LHCN-M2 (cell line): ENCODE data around the gene GSTM5. TPM values are rescaled to one million over a fixed set of nuclear protein-coding genes. Genes with fewer than 3 reads are reported as not detected.
"Not testable (repeated sequence)": the region's sequence is repeated elsewhere in the genome, so short reads cannot be mapped to it uniquely, and the experiment has no call there.

Experiments
- DNase-seq: peaks from one replicate; pipeline ENCODE4 v3.0.0-alpha.2; 2012; ENCODE audit warnings: low read depth
- total RNA-seq: library from RNA; depleted of rRNA; stranded (reverse); fragments of >200 nt; gene quantifications from 2 replicates; pipeline ENCODE4 v1.2.3, GENCODE V29; 2014

GSTM5 gene
- total RNA-seq, 1 experiment from 2014 or later, result not detected

GRCh38 chr1:109728870-109729269, 16.8 kb downstream of the GSTM5 start:
- DNase-seq, result no peak

GRCh38 chr1:109730666-109731065, 18.6 kb downstream of the GSTM5 start:
- DNase-seq, result no peak

GRCh38 chr1:109732390-109732881, 20.4 kb downstream of the GSTM5 start:
- no peak for DNase-seq

DNA sequence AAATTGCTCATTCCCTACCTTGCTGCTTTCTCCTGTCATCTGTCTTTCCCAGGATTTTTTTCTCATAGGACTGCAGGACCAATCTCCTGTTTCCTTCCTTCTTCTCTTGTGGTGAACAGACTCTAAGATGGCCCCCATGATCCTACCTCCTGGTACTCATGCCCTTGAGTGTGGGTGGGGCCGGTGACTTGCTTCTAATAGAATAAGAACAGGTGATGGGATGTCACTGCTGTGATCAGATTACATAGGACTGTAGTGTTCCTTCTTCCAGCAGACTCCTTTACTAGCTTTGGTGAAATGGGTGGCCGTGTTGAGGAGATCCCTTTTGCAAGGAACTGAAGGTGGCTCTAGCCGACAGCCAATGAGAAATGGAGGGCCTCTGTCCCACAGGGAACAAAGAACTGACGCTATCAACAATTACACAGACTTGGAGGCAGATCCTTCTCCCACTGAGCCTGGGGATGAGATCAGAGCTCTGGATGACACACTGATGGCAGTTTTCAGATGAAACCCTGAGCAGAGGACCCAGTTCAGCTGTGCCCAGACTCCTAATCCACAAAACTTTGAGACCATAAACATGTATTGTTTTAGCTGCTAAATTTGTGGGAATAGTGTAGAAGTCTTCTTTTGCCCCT, 21.3 kb downstream of the GSTM5 start:
- no peak for DNase-seq

DNA sequence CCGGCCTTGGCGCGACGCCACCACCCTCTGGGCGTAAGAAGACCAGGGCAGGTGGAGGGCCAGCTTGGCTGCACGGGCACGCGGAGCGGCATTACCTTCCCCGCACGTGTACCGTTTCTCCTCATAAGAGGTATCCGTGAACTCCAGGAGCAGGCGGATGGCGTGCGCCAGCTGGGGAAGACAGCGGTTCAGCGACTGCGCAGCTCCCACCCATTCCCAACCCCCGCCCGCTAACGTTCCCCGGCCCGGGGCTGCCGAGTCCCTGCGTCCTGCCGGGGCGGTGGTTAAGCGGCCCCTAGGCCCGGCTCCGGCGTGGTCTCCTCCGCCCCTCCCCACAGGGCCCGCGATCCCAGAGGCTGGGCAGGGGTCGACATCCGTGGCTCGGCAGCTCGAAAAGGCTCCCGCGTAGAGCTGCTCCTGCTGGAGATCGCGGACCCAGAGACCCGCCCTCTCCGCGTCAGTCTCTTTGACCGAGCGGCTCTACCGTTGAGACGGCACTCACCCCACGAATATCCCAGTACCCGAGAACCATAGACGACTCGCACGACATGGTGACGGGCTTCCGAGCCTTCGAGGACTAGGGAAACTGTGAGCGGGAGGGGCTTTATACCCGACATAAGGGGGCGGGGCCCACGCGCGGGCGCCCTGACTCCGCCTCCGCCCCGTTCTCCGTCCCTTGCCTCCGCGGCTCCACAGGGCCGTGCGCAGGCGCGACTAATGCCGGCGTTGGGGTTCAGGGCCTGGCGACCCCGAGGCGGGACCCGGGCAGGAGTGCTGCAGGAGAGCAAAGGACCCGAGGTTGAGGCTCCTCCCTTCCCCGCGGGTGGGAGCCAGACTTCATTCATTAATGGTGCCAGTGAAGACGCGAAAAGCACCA, 27.9 kb downstream of the GSTM5 start:
- peak; percentile 20 for DNase-seq

DNA sequence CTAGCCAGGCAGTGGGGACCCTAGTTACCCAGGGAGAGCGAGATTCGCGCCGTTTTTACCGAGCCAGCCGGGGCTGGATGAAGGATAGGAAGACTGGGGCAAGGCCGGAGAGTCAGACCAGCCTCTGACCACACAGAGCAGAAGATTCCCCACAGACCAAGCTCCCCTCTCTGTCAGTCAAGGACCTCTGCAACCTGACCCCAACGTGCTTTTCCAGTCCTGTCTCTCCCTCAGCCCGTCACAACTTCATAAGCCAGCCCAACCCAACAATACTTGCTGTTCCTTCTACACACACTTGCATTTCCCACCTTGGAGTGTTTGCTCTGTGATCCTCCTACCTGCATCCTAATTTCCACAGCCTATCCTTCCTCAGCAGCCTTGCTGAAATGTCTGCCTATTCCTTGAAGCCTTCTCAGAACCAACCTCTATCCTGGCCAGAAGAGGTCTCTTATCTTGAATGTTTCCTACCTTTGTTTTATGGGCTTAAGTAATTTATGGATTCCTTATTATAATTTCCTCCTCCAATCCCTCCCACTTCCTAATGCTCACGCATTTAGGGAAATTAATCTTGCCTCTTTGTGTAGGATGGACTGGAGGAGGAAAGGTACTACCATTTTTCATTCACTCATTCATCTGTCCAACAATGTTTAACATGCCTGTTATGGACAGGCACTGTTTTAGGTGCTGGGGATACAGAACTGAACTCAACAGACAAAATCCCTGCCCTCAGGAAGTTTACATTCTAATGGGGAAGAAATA, 28.7 kb downstream of the GSTM5 start, which contains the start of gene GSTM3:
TSS of gene GSTM3 (minus strand) at position 424 of the 759 bp plus-strand sequence. CDS start 751 bp downstream, outside the sequence.
- no peak for DNase-seq

DNA sequence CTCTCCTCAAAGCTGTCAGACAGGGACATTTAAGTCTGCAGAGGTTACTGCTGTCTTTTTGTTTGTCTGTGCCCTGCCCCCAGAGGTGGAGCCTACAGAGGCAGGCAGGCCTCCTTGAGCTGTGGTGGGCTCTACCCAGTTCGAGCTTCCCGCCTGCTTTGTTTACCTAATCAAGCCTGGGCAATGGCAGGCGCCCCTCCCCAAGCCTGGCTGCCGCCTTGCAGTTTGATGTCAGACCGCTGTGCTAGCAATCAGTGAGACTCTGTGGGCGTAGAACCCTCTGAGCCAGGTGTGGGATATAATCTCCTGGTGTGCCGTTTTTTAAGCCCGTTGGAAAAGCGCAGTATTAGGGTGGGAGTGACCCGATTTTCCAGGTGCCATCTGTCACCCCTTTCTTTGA, 36.3 kb downstream of the GSTM5 start:
- DNase-seq, result not testable (repeated sequence)

DNA sequence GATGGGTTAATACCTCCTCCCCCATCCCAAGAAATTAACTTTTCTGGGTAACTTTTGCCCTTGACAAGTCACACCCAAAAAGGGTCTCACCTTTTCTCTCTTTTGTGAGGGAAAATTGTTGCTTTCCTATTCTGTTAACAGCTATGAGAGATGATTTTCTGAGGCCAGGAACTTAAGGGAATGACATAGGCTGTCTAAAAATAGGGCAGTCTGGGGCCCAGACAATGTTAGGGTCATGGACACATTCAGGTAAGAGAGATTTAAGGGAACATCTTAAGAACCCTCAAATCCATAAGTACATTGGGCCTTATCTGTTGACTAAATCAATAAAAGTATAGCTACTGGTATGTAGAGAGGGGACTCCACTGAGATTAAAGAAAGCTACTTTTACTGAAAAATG, 37.2 kb downstream of the GSTM5 start:
- DNase-seq, result no peak

- DNase-seq, result no peak
Observed at GRCh38 chr1:109750241-109750882, 38.3 kb downstream of the GSTM5 start.

- DNase-seq, result no peak
Observed at GRCh38 chr1:109750920-109751319, 38.9 kb downstream of the GSTM5 start.

- no peak for DNase-seq
Observed at GRCh38 chr1:109751531-109752260, 39.6 kb downstream of the GSTM5 start.

DNA sequence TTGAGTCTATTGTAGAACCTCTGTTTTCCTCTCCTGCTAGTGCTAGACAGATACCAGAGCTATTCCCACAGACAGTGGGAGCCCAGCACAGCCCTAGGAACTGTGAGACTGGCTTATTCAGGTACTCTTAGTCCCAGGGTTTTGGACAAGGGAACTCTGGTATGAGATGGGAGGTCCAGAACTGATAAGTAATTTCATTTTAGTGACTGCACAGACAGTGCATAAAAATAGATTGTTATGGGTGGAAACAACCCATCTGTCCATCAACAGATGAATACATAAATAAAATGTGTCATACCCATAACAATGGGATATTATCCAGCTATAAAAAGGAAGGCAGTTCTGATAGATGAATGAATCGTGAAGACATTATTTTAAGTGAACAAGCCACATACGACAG, 42.7 kb downstream of the GSTM5 start:
- no peak for DNase-seq

GRCh38 chr1:109756325-109756724, 44.3 kb downstream of the GSTM5 start:
- not testable (repeated sequence) for DNase-seq

GRCh38 chr1:109756848-109757521, 44.9 kb downstream of the GSTM5 start:
- DNase-seq, result no peak

GRCh38 chr1:109757936-109758786, 46.1 kb downstream of the GSTM5 start:
- no peak for DNase-seq

GRCh38 chr1:109759513-109760334, 47.7 kb downstream of the GSTM5 start:
- DNase-seq, result no peak

- no peak for DNase-seq
Observed at GRCh38 chr1:109760581-109761226, 48.7 kb downstream of the GSTM5 start.
